HG03432 (cell line): Measurements from ENCODE around the gene HSPA9.
"Not testable (repeated sequence)": the region's sequence is repeated elsewhere in the genome, so short reads cannot be mapped to it uniquely, and the experiment has no call there.

Experiments
- ATAC-seq: cut with Tn5 transposase; IDR thresholded peaks from one replicate; pipeline ENCODE4 v1.9.1; 2021; ENCODE audit warnings: mild to moderate bottlenecking, moderate library complexity; ENCODE audit not compliant: unreplicated experiment

HSPA9 gene

DNA sequence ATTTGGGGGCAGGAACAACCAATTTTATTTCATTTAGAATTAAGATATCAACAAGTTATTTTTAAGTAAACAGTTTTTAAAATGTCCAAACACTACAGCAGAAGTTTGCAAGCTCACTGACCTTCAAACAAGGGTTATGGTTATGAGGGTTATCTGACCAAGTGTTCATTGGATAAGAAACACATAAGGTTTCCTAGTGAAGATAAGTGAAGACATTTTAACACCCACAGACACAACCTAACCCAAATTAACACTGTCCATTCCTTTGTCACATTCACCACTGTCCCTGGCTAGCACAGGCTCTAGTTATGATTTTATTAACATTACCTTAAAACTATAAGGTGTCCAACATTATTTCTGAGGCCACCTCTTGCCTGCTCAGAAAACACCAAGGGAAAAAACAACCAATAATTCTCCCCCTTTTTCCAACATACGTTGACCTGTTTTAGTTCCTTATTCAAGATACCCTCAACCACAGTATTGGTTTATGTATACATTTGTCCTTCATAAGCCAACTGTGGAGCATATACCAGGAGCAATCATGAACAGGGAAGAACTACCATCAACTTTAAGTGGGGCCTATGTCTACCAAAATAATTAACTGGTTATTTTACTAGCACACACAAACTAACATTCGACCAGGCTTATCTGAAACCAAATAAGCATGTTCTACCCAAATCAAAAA, 36.1 kb downstream of the HSPA9 start:
- ATAC-seq, result no peak

DNA sequence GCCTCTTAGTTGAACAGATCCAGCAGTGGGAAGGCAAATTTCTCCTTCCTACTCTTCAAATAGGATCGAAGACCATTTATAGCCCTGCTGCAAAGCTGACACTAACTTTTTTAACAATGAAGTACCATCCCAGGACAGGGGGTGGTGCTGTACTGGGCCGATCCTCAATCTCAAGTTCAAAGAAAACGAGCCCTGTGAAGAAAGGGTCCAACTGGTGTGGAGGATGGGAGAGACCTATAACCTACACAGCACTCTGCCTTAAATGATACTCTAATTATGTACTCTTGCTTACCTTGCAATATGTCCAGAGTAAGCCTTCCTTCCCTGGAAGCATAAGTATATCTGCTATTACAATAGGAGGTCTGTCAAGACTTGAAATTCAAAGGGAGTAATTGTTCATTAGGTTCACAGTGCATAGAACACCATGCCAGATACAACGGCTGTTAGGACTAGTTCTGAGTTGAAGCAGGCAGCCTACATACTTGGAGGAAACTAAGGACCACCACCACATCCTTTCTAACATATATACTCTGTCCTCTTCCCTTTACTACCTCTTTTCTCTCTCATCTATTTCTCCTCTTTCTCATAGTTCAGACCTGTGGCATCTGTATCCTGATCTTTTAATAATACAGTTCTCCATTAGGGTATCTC, 38.4 kb downstream of the HSPA9 start:
- ATAC-seq, result no peak

DNA sequence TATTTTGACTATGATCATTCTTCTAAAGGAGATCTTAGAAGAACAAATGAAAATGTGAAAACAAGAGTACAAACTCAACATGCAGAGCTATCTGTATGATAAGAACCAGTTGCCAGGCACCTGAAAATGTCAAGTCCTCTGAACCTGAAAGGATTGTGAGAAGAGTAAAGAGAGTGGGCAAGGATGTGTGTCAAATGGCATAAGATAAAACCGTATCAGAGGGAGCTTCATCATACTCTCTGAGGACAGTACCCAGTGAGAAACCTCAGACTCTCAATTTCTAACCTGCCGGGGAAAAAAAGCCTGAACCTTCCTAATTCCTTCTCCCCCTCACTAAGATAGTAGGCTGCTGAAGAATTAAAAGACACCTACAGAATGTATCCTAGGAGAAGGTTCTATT, 39.0 kb downstream of the HSPA9 start:
- ATAC-seq, result no peak

DNA sequence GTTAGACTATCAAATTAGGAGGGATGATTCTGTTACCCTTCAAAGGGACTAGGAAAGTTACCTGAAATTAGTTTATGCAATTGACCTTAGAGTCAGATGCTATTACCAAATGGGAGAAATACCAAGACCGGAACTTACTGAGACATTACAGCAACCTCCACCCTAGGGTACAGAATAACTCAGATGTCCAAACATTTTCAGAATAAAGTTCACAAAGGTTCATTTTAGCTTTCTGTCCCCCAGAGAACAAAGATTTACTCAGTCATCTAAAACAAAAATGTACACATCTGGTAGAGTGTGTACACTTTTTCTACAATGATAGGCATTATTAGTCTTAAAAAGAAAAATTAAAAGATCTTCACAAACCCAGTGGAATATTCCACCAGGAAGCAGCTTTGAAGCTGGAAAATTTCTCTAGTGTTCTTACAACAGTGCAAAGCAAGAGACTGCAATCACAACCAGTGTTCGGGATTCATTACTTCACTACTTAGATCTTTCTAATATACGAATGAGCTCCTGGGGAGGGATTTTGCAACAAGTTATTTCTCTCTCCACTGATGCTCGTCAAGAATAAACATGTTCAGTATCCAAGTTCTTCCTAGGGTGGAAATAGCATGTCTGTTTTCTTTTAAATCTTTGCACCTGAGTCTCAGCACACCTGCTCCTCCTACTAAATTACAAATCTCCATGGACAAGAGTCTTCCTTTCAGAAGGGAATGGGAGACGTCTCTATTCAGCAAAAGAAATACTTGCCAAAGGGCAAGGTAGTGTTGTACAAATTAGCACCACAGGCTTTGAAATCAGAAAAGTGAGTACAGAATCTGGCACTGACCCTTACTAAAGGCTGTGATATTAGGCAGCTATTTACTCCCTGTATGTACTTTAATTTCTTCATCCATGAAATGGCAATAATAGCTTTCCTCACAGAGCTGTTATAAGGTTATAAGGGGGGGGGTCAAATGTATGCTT, 40.9 kb downstream of the HSPA9 start:
- ATAC-seq, result no peak

DNA sequence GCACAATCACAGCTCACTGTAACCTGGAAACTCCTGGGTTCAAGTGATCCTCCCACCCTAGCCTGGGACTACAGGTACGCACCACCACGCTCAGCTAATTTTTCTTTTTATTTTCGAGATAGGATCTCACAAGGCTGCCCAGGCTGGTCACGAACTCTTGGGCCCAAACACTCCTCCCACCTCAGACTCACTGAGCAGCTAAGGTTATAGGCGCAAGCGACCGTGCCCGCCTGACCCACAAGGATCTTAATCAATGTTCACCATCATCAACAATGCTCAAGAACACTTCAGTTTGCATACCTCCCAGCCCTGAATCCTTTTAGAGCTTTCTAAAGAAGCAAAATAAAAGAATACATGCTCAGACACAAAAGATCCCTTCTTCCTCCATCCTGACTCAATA, 45.4 kb downstream of the HSPA9 start:
- ATAC-seq, result no peak

DNA sequence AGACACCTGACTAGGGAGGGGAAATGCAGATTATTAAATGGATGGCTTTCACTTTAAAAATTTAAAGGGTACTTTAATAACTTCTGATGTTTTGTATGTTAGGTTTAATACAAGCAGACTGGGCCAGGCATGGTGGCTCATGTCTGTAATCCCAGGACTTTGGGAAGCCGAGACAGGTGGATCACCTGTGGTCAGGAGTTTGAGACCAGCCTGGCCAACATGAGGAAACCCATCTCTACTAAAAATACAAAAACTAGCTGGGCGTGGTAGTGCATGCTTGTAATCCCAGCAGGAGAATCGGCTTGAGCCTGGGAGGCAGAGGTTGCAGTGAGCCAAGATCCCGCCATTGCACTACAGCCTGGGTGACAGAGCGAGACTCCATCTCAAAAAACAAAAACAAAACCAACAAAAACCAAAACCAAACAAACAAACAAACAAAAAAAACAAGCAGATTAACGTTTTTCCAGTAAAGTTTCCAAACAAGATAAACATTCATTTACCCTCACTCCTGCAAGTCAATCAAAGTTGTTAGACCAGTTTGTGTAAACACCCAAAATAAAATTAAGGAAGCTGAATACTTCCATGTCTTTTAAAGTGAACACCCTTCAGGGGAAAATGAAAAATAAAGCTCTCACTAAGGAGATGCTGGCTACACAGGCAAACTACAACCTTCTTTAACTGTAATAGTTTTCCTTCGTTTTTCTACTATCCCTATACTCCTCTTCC, 46.3 kb downstream of the HSPA9 start:
- no peak for ATAC-seq

DNA sequence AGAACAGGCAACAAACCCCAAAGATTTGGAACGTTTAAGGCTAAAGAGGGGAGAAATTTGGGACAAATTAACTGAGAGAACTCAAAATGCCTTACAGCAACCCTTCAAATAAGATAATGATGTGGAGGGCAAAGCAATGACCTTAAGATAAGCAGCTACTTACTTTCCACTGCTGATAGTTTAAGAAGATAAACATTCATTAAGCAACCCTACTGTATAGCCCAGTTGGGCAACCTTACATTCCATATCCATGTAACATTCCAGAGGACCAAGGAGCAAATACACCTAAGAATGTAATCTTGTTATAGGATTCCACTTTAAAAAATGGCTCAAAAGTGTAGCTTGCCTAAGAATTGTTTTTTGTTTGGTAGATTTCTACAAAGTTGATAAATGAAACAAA, 47.0 kb downstream of the HSPA9 start:
- no peak for ATAC-seq

DNA sequence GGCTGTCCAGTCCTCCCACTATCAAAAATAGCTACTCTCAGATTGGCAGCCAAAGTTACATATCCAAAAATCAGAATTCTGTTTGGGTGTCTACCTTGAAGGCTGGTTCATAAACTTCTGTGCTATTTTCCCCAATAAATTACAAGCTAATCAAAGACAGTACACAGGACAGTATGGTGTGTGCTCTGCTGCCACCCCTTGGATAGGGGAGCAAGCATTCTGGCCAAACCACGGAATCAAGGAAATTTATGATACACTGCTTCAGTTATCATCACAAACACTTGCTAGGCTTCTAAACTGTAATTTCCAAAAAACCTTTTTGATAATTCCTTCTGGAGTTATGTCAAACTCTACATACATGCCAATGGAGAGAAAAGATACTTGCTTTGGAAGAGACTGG, 48.0 kb downstream of the HSPA9 start:
- no peak for ATAC-seq

DNA sequence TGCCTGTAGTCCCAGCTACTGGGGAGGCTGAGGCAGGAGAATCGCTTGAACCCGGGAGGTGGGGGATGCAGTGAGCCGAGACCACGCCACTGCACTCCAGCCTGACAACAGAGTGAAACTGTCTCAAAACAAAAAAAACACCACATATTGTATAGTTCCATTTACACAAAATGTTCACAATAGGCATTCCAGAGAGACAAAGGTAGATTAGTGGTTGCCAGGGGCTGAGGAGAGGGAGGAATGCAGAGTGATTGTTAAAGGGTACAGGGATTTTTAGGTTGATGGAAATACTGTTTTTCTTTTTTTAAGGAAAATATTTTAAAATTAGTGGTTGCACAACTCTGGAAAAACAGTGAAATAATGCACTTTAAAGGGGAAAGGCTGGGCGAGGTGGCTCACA, 51.8 kb downstream of the HSPA9 start:
- ATAC-seq, result no peak

DNA sequence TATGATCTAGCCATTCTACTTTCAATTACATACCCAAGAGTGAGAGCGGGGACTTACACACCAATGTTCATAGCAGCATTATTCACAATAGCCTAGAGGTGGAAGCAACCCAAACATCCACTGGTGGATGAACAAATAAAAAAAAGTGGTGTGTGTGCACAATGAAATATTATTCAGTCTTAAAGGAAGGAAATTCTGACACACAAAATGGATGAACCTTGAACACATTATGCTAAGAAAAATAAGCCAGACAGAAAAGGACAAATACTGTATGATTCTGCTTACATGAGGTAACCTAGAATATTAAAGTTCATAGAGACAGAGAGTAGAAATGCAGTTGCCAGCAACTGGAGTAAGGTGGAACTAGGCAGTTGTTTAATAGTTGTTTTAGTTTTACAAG, 54.2 kb downstream of the HSPA9 start:
- ATAC-seq, result no peak

DNA sequence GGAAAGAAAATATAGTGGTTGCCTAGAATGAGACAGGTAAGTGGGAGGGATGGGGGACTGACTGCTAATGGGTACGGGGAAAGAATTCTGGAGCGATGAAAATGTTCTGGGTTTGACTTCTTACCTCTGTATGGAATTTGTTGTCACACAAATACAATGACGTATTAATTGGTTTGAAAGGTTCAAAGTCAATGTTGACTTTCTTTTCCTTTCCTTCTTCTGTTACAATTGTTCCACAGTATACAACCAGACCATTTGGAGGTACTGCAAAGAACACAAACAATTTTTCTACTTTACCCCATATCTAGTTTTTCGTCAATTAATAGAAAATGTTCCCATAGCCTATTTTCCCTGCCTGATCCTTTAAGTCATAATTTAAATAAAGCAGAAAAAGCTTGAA, 57.8 kb downstream of the HSPA9 start:
- no peak for ATAC-seq

DNA sequence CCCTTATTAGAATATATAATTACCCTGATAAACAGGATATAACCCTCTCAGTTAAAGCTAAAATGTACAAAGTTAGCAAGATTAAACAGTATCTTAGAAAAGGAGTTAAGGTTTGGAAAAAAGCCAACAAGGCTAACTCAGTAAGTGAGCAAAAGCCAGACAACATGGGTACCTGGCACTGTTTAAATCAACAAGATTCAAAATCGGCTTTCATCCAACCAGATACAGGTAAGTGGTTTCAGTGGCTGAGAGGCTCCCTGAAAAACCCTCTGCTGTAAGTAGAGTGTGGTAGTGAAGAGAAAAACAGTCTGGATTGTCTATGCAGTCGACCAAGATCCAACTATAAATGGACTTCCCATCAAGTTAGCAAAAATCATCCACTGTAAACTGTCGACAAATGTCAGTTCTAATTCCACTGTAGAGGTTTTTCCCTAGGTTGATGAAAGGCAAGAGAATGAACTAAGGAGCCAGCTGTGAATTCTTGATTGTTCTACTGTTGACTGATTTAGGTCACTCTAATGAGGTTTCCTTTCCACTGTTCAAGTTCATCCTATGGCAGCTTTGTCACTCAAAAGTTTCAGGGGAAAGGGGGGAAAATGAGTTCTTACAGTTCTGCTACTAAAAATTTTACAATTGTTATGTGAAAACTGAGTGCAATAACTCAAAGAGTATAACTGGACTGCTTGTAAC, 59.5 kb downstream of the HSPA9 start:
- ATAC-seq, result no peak

DNA sequence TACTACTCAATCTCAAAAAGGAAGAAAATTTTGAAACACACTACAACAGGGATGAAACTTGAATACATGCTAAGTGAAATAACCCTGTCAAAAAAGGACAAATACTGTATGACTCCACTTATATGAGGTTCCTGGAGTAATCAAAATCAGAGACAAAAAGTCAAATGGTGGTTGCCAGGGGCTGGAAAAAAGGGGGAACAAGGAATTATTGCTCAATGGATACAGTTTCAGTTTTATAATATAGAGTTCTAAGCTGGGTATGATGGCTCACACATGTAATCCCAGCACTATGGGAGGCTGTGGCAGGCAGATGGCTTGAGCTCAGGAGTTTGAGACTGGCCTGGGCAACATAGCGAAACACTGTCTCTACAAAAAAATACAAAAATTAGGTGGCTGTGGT, 61.2 kb downstream of the HSPA9 start:
- no peak for ATAC-seq

DNA sequence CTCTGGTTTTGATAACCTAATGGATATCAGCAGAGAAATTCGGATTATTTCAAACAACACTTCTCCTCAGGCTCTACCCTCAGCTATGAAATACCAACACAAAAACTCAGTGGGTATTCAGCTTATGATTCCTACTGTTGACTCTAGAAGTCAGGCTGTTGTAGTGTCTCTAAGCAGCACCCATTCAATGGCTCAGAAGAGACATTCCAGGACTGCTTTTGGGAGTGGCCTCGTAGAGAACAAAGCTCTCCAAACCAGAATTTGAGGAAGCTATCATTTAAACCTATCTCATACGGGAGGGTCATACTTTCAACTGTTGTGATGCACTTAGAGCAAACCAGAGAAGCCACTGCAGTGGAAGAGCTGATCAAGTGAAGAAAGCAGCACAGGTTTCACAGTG, 66.2 kb downstream of the HSPA9 start:
- ATAC-seq, result no peak

DNA sequence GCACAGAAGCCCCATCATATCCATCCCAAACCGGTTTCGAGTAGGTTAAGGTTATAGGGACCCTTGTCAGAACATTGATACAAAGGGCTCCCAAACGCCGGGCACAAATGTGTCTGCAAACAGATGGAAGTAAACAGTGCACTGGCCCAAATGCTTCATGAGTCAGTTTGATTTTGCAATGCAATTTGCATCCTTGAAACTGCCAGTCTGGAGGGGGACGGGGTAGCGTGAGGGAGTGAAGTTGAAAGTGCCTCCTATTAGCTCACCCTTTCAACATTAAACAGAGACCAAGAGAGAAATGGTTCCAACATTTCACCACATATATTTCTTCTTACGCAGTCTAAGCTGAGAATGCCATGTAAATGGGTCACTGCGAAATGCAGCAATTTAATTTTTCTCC, 67.7 kb downstream of the HSPA9 start:
- not testable (repeated sequence) for ATAC-seq

DNA sequence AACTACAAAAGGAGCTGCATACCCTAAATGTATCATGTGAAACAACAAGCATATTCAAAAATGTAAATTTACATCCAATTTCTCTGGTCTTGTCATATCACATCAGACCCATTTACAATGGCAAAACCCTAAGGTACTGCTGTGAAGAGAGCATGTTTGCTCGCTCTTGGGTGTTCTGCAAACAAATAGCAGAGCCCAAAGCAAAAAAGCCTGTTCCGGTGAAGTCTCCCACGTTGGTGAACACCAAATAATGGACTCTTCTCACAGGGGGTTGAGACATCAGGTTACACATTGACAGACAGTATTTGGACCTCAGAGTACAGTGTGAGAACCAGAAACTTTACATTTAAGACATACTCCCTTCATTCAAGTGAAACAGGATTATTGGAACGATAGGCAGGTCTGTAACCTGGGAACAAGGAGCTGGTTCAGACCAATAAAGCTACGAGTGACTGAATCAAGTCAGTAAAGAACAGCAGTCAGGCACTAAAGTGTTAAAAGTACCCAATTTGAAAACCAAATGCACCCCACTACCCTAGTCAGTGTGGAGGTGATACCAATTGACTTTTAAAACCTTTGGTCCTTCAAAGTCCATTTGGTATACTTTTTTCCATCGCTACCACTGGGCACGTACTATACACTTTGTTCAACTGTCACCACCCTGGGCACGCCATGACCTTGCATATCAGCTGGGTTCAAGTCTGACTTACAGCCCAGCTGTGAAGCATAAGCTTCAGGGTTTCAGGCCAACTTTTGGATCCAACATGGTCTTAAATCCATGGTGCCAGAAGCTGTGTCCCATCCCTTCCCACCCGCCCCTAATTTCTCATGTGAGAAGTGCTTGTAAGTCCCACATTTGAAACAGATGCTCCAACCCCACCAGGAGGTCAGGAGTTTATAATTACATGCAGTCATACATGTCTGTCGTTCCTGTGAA, 68.6 kb downstream of the HSPA9 start:
- no peak for ATAC-seq

DNA sequence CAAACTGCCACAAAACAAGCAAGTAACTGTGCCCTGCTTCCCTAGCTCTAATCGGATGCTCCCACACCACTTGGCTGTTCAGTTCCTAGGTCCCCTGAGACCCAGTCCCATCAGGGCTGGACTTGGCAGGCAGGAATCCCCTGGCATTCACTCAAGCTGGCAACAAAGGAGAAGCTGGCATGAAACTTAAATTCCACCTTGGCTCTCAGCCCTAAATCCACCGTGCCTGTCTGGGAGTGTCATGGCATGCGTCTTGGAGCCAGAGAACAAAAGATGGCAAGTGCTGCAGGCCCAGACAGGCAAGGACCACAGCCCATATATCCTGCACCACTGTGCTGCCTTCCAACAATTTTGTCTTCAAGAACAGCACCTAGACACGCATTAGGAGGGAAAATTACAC, 70.4 kb downstream of the HSPA9 start:
- no peak for ATAC-seq
